ENCODE measurements around the gene VAV2.

Gene VAV2

GRCh38 chr9:133991964-133992779, at the start of gene VAV2:
VAV2 (minus strand) TSS chr9:133992324; CDS start chr9:133992278, 46 bp downstream.
- peak; percentile 79 for DNase-seq

- no peak for DNase-seq
Measured at GRCh38 chr9:134041649-134041962, 49.5 kb upstream of the VAV2 start.

- DNase-seq, result no peak
Measured at GRCh38 chr9:134040781-134041648, 48.9 kb upstream of the VAV2 start.

- no peak for DNase-seq
Measured at GRCh38 chr9:134040176-134040565, 48.0 kb upstream of the VAV2 start.

GRCh38 chr9:134039386-134040175, 47.5 kb upstream of the VAV2 start:
- no peak for DNase-seq

GRCh38 chr9:134037641-134038040, 45.5 kb upstream of the VAV2 start:
- no peak for DNase-seq

GRCh38 chr9:134036130-134036529, 44.0 kb upstream of the VAV2 start:
- DNase-seq, result no peak

GRCh38 chr9:134035041-134036039, 43.2 kb upstream of the VAV2 start:
- no peak for DNase-seq

GRCh38 chr9:134034215-134035040, 42.3 kb upstream of the VAV2 start:
- DNase-seq, result no peak

- DNase-seq, result no peak
Measured at GRCh38 chr9:134033516-134034214, 41.5 kb upstream of the VAV2 start.

- DNase-seq, result no peak
Measured at GRCh38 chr9:134032456-134033222, 40.5 kb upstream of the VAV2 start.

- DNase-seq, result no peak
Measured at GRCh38 chr9:134031783-134032182, 39.7 kb upstream of the VAV2 start.

- DNase-seq, result peak; percentile 37
Measured at GRCh38 chr9:134030821-134031470, 38.8 kb upstream of the VAV2 start.

GRCh38 chr9:134029248-134030226, 37.4 kb upstream of the VAV2 start:
- DNase-seq, result peak; percentile 18

- peak; percentile 49 for DNase-seq
Measured at GRCh38 chr9:134028575-134029247, 36.6 kb upstream of the VAV2 start.

- DNase-seq, result no peak
Measured at GRCh38 chr9:134028076-134028475, 36.0 kb upstream of the VAV2 start.

- no peak for DNase-seq
Measured at GRCh38 chr9:134027561-134027960, 35.4 kb upstream of the VAV2 start.

Measured in islet precursor cell (in vitro differentiated cells).